Astrocyte of the spinal cord (primary cell): ENCODE measurements around the gene CDK6.
A peak's percentile ranks its signal among the peaks of the same experiment; 100 is the strongest.

Source experiments
- DNase-seq: peaks from one replicate; pipeline ENCODE4 v3.0.0; 2011; ENCODE audit warnings: low read depth, low spot score
- H3K4me3 ChIP-seq: 2 replicates; pipeline ENCODE4 v1.5.1; 2011; ENCODE audit warnings: low read depth, mild to moderate bottlenecking, low read length, moderate library complexity
- CTCF ChIP-seq: IDR thresholded peaks from 2 replicates; pipeline ENCODE4 v1.5.1; 2012; ENCODE audit warnings: low read depth, mild to moderate bottlenecking, low read length, inconsistent platforms
- in situ Hi-C: cut with HindIII; loops from 2 replicates; pipeline ENCODE4 v1.10.0; 2017; ENCODE audit warnings: low sequenced_read_pairs

The CDK6 gene

GRCh38 chr7:92831716-92832533 is 4.4 kb downstream of the CDK6 start:
- no peak for TF ChIP-seq CTCF
- peak; percentile 87 for DNase-seq
- in situ Hi-C loops = no loop called here
- H3K4me3 ChIP-seq = peak overlapping the region; percentile 93

GRCh38 chr7:92830532-92831110 is 5.8 kb downstream of the CDK6 start:
- no peak for DNase-seq
- TF ChIP-seq CTCF = no peak
- in situ Hi-C loops = no loop called here
- peak overlapping the region; percentile 93 for H3K4me3 ChIP-seq

DNA sequence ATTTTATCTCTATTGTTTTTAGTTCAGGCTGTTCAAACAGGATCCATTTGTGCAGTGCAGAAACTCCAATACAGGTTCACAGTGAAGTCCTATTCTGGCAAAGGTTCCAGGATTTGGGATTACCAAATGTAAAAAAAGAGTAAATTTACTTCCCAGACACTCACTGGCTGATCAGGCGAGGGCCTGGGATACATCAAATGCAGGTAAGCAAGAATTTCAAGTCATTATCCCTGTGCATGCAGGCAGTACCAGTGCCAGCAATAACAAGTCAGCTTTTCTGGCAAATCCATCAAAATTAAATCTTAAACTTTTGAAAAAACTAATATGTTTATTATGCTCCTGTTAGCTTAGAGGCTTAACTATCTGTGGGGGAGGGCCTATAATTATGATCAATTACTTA is 6.3 kb downstream of the CDK6 start:
- DNase-seq = no peak
- no peak for TF ChIP-seq CTCF
- in situ Hi-C loops = no loop called here
- no peak overlapping the region for H3K4me3 ChIP-seq

- DNase-seq = no peak
- H3K4me3 ChIP-seq = no peak overlapping the region
- in situ Hi-C loops = no loop called here
Observed at GRCh38 chr7:92827464-92828120, 8.8 kb downstream of the CDK6 start.

GRCh38 chr7:92826258-92826938 is 10.0 kb downstream of the CDK6 start:
- TF ChIP-seq CTCF = no peak
- no peak for DNase-seq
- no peak overlapping the region for H3K4me3 ChIP-seq
- in situ Hi-C loops = no loop called here

More at GRCh38 chr7:92827464-92828120, 8.8 kb downstream of the CDK6 start:
- no peak for TF ChIP-seq CTCF

- in situ Hi-C loops = no loop called here
- TF ChIP-seq CTCF = no peak
Observed at GRCh38 chr7:92824901-92825480, 11.4 kb downstream of the CDK6 start.

More at GRCh38 chr7:92824901-92825480, 11.4 kb downstream of the CDK6 start:
- no peak for DNase-seq
- H3K4me3 ChIP-seq = no peak overlapping the region
